HG03378 (cell line): Measurements from ENCODE around the gene ERG.

Source experiments
- ATAC-seq: cut with Tn5 transposase; IDR thresholded peaks from one replicate; pipeline ENCODE4 v1.9.1; 2021; ENCODE audit warnings: mild to moderate bottlenecking, moderate library complexity; ENCODE audit not compliant: unreplicated experiment

Gene ERG

GRCh38 chr21:38399103-38399502 lies 99.2 kb downstream of the ERG start:
- ATAC-seq: no peak

GRCh38 chr21:38396325-38396724 lies 102.0 kb downstream of the ERG start:
- ATAC-seq: no peak

- no peak for ATAC-seq
Observed at GRCh38 chr21:38395581-38395980, 102.7 kb downstream of the ERG start.

GRCh38 chr21:38392661-38393060 lies 105.6 kb downstream of the ERG start:
- no peak for ATAC-seq

- ATAC-seq: no peak
Observed at GRCh38 chr21:38389896-38390295, 108.4 kb downstream of the ERG start.

GRCh38 chr21:38389354-38389676 lies 109.0 kb downstream of the ERG start:
- no peak for ATAC-seq

GRCh38 chr21:38388647-38389353 lies 109.5 kb downstream of the ERG start:
- no peak for ATAC-seq

GRCh38 chr21:38388203-38388602 lies 110.1 kb downstream of the ERG start:
- no peak for ATAC-seq

- no peak for ATAC-seq
Observed at GRCh38 chr21:38386967-38387366, 111.3 kb downstream of the ERG start.

GRCh38 chr21:38385427-38386175 lies 112.7 kb downstream of the ERG start:
- no peak for ATAC-seq

- ATAC-seq: no peak
Observed at GRCh38 chr21:38384675-38385426, 113.4 kb downstream of the ERG start.

- ATAC-seq: no peak
Observed at GRCh38 chr21:38384238-38384560, 114.1 kb downstream of the ERG start.

GRCh38 chr21:38383411-38384237 lies 114.7 kb downstream of the ERG start:
- ATAC-seq: no peak

- no peak for ATAC-seq
Observed at GRCh38 chr21:38380481-38381137, 117.7 kb downstream of the ERG start.

GRCh38 chr21:38379147-38379546 lies 119.1 kb downstream of the ERG start:
- no peak for ATAC-seq

GRCh38 chr21:38377165-38378088 lies 120.8 kb downstream of the ERG start:
- ATAC-seq: no peak

- ATAC-seq: no peak
Observed at GRCh38 chr21:38376693-38377092, 121.6 kb downstream of the ERG start.

- ATAC-seq: no peak
Observed at GRCh38 chr21:38376235-38376634, 122.0 kb downstream of the ERG start.

- ATAC-seq: no peak
Observed at GRCh38 chr21:38367646-38368045, 130.6 kb downstream of the ERG start.

- ATAC-seq: no peak
Observed at GRCh38 chr21:38365521-38365920, 132.8 kb downstream of the ERG start.
